C4-2B (cell line): ENCODE results near the gene UBXN11.

Experiments
- CTCF ChIP-seq: fragments of 450-650 bp; conservative IDR thresholded peaks from 2 replicates; pipeline ENCODE4 v1.5.1; 2017; ENCODE audit warnings: mild to moderate bottlenecking
- ZFX ChIP-seq: fragments of 450-650 bp; IDR thresholded peaks from 2 replicates; pipeline ENCODE4 v1.6.1; 2017

GRCh38 chr1:26323382-26323781 is 16.9 kb upstream of the UBXN11 start:
- TF ChIP-seq CTCF (no peak), ZFX (no peak)
